Loucy (cell line): Measurements from ENCODE around the gene THADA.

Experiments used
- H2AFZ ChIP-seq: fragments of 200-600 bp; sonication (generic); 2 replicates; pipeline ENCODE4 v1.6.0; 2016; ENCODE audit warnings: antibody characterized with exemption, mild to moderate bottlenecking, low read length, moderate library complexity
- H3F3A ChIP-seq: fragments of 200-600 bp; 2 replicates; pipeline ENCODE4 v1.6.0; 2016; ENCODE audit warnings: antibody characterized with exemption, low read depth, mild to moderate bottlenecking
- H3K27me3 ChIP-seq: fragments of 200-600 bp; sonication (generic); 2 replicates; pipeline ENCODE4 v1.6.1; 2014; ENCODE audit warnings: low read length, mild to moderate bottlenecking; ENCODE audit not compliant: insufficient read depth, poor library complexity, severe bottlenecking
- H3K36me3 ChIP-seq: fragments of 200-600 bp; sonication (generic); 2 replicates; pipeline ENCODE4 v1.6.1; 2016; ENCODE audit warnings: low read length; ENCODE audit not compliant: insufficient read depth
- H3K4me1 ChIP-seq: fragments of 200-600 bp; sonication (generic); 2 replicates; pipeline ENCODE4 v1.5.1; 2014; ENCODE audit warnings: low read length, mild to moderate bottlenecking; ENCODE audit not compliant: insufficient read depth, poor library complexity, severe bottlenecking
- H3K4me2 ChIP-seq: fragments of 200-600 bp; sonication (generic); 2 replicates; pipeline ENCODE4 v1.6.0; 2014; ENCODE audit warnings: antibody characterized with exemption, low read length, low read depth, mild to moderate bottlenecking; ENCODE audit not compliant: poor library complexity, severe bottlenecking
- H3K4me3 ChIP-seq: fragments of 200-600 bp; sonication (generic); 2 replicates; pipeline ENCODE4 v1.5.1; 2014; ENCODE audit warnings: low read length, mild to moderate bottlenecking, mixed read lengths; ENCODE audit not compliant: poor library complexity, severe bottlenecking
- H3K79me2 ChIP-seq: fragments of 200-600 bp; sonication (generic); 2 replicates; pipeline ENCODE4 v1.6.1; 2014; ENCODE audit warnings: low read length; ENCODE audit not compliant: insufficient read depth
- H3K9ac ChIP-seq: fragments of 200-600 bp; sonication (generic); 2 replicates; pipeline ENCODE4 v1.6.0; 2014; ENCODE audit warnings: mild to moderate bottlenecking, low read depth, low read length, moderate library complexity; ENCODE audit not compliant: poor library complexity, severe bottlenecking
- H3K9me2 ChIP-seq: fragments of 200-600 bp; sonication (generic); replicated peaks from 2 replicates; pipeline ENCODE4 v1.6.1; 2016; ENCODE audit warnings: low read depth, low read length, mixed read lengths
- H3K9me3 ChIP-seq: fragments of 200-600 bp; sonication (generic); 2 replicates; pipeline ENCODE4 v1.6.1; 2014; ENCODE audit warnings: mild to moderate bottlenecking, antibody characterized with exemption, low read length, low read depth; ENCODE audit not compliant: insufficient read depth
- H4K20me1 ChIP-seq: fragments of 200-600 bp; sonication (generic); 2 replicates; pipeline ENCODE4 v1.6.0; 2014; ENCODE audit warnings: antibody characterized with exemption, low read length, mild to moderate bottlenecking; ENCODE audit not compliant: insufficient read depth, poor library complexity, severe bottlenecking
- EZH2phosphoT487 ChIP-seq: fragments of 200-600 bp; IDR thresholded peaks from 2 replicates; pipeline ENCODE4 v1.6.1; 2018; ENCODE audit warnings: antibody characterized with exemption, mild to moderate bottlenecking, moderate library complexity, borderline replicate concordance
- TF ChIP-seq, protein P1 (sequence below): fragments of 200-600 bp; sonication (generic); conservative IDR thresholded peaks from 2 replicates; pipeline ENCODE4 v1.5.1; 2014; ENCODE audit warnings: mild to moderate bottlenecking, antibody characterized with exemption, low read length

Gene THADA

DNA sequence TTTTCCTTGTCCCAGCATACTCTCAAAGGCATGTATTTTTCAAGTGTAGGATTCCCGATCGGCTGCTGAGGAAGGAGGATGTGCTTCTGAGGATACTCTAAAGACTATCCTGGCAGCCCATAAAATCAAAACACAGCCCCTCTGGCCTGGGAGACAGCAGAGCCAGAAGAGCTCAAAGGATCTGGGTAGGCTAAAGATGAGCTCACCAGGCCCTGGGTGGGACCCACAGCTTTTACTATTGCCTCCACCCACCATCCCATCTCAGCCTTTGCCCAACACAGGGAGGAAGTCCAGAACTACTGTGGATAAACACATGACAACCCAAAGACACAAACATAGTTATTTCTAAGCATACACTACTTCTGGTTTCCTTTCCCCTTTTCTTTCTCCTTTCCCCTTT is 290.3 kb downstream of the THADA start:
- Histone ChIP-seq H3F3A (no peaks in the 10 kb centered on the region), H3K4me2 (no peak overlapping the region), H3K4me3 (no peak overlapping the region), H3K4me1 (no peaks in the 10 kb centered on the region), H3K9me3 (no peaks in the 10 kb centered on the region), H3K27me3 (no peaks in the 10 kb centered on the region), H2AFZ (no peak overlapping the region), H3K79me2 (no peaks in the 10 kb centered on the region), H3K36me3 (no peaks in the 10 kb centered on the region), H3K9ac (no peak overlapping the region), H4K20me1 (no peaks in the 10 kb centered on the region), H3K9me2 (no peaks in the 10 kb centered on the region)
- TF ChIP-seq EZH2phosphoT487, result no peak
- TF ChIP-seq, protein P1, sequence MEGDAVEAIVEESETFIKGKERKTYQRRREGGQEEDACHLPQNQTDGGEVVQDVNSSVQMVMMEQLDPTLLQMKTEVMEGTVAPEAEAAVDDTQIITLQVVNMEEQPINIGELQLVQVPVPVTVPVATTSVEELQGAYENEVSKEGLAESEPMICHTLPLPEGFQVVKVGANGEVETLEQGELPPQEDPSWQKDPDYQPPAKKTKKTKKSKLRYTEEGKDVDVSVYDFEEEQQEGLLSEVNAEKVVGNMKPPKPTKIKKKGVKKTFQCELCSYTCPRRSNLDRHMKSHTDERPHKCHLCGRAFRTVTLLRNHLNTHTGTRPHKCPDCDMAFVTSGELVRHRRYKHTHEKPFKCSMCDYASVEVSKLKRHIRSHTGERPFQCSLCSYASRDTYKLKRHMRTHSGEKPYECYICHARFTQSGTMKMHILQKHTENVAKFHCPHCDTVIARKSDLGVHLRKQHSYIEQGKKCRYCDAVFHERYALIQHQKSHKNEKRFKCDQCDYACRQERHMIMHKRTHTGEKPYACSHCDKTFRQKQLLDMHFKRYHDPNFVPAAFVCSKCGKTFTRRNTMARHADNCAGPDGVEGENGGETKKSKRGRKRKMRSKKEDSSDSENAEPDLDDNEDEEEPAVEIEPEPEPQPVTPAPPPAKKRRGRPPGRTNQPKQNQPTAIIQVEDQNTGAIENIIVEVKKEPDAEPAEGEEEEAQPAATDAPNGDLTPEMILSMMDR, result no peak

DNA sequence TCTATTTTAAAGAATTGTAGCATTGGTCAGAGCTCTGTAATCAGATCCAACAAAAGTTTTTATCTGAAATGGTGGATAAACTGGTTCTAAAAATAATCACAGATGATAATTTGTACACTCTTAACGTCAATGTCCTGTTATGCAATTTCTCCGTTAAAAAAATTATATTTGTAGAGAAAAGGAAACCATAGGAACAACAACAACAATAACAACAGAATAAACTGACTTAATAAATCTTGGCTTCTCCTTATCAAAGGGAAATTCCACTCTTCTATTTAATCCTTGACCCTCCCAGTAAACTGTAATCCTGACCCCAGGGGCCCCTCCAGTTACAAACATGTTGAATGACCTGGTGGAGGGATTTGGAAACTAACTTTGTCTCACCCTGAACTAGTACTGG is 290.8 kb downstream of the THADA start:
- no peaks in the 10 kb centered on the region for H3K36me3 ChIP-seq
- no peaks in the 10 kb centered on the region for H4K20me1 ChIP-seq
- no peaks in the 10 kb centered on the region for H3K79me2 ChIP-seq
- no peaks in the 10 kb centered on the region for H3K9me2 ChIP-seq
- H2AFZ ChIP-seq, result no peak overlapping the region
- H3K9ac ChIP-seq, result no peak overlapping the region
- TF ChIP-seq EZH2phosphoT487, result no peak
- TF ChIP-seq, protein P1, result no peak
- H3K4me1 ChIP-seq, result no peaks in the 10 kb centered on the region
- H3K4me2 ChIP-seq, result no peak overlapping the region
- H3K9me3 ChIP-seq, result no peaks in the 10 kb centered on the region
- no peak overlapping the region for H3K4me3 ChIP-seq
- H3K27me3 ChIP-seq, result no peaks in the 10 kb centered on the region
- H3F3A ChIP-seq, result no peaks in the 10 kb centered on the region

- Histone ChIP-seq H3K36me3 (no peaks in the 10 kb centered on the region), H3K9ac (no peak overlapping the region), H4K20me1 (no peaks in the 10 kb centered on the region), H3K4me1 (no peaks in the 10 kb centered on the region), H3K79me2 (no peaks in the 10 kb centered on the region), H3K9me2 (no peaks in the 10 kb centered on the region), H2AFZ (no peak overlapping the region), H3K9me3 (no peaks in the 10 kb centered on the region), H3K27me3 (no peaks in the 10 kb centered on the region), H3K4me3 (no peak overlapping the region), H3K4me2 (no peak overlapping the region), H3F3A (no peaks in the 10 kb centered on the region)
- TF ChIP-seq, protein P1, result no peak
- TF ChIP-seq EZH2phosphoT487, result no peak
These were observed 291.9 kb downstream of the THADA start for GRCh38 chr2:43303889-43304288.
